Muscle of back (tissue), 11 donors: ENCODE results near the gene PCCA. TPM values are rescaled to one million over a fixed set of nuclear protein-coding genes. Genes with fewer than 3 reads are reported as not detected.

ENCODE experiments used
- DNase-seq, 3 donors: peaks; one replicate each; pipeline versions ENCODE4 v3.0.0 to v3.0.0-alpha.2; 2013
- polyA plus RNA-seq, 10 donors: library from polyadenylated mRNA; unstranded; fragments of 120-200 nt; gene quantifications; one replicate each; pipeline ENCODE4 v1.2.1, GENCODE V29; 2013; ENCODE audit not compliant: insufficient read length in 10 of 10

Gene PCCA
- polyA plus RNA-seq, 10 donors: 23.8 to 41.1 (median 30.3) TPM

GRCh38 chr13:100506154-100506553 lies 417.3 kb downstream of the PCCA start:
- no peak for DNase-seq

GRCh38 chr13:100506600-100507422 lies 417.9 kb downstream of the PCCA start:
- DNase-seq: no peak

DNA sequence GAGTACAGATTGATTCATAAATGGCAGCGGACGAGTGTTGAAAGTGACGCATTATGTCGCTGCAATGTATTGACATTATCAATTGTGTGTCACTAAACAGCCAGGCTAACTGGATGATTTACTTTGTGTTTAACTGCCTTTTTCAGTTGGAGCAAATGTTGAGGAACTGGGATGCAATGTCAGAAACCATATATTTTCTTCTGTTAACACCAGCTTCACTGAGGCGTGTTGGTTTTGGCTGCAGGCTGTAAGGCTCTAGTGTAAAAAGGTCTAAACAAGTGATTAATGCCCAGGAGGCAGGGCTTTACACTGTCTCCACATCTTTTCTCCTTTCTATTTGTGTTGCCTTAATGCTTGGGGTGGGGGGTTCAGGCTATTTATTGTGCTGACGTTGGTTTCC lies 419.6 kb downstream of the PCCA start:
- DNase-seq: no peak

GRCh38 chr13:100508996-100509395 lies 420.1 kb downstream of the PCCA start:
- DNase-seq: no peak

- no peak for DNase-seq
These were observed 421.5 kb downstream of the PCCA start for GRCh38 chr13:100510208-100510957.

GRCh38 chr13:100511466-100511865 lies 422.6 kb downstream of the PCCA start:
- no peak for DNase-seq

DNA sequence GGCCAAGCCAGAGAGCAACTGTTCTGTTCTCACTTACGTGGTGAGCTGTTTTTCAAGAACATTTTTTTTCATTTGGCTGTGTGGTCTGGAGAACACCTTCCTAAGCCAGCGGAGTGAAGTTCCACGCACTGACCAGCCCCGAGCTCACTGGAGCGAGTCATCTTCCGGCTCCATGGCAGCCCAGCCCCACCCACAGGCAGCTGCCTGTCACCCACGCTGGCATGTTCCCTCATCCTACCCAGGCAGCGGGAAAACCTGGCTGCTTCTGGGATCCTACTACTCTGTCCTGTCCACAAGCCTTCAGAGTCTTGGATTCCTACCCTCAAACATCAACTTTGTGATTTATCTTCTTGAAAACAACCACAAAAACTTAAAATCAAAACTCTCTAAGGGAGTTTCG lies 423.5 kb downstream of the PCCA start:
- no peak for DNase-seq

GRCh38 chr13:100513171-100513570 lies 424.3 kb downstream of the PCCA start:
- DNase-seq: no peak

- peak in 1 of 3 donors; percentile 19 for DNase-seq
These were observed 425.2 kb downstream of the PCCA start for GRCh38 chr13:100513987-100514670.

- peak; percentile 65 to 80 (median 76) for DNase-seq
These were observed 426.0 kb downstream of the PCCA start for GRCh38 chr13:100514788-100515409.

DNA sequence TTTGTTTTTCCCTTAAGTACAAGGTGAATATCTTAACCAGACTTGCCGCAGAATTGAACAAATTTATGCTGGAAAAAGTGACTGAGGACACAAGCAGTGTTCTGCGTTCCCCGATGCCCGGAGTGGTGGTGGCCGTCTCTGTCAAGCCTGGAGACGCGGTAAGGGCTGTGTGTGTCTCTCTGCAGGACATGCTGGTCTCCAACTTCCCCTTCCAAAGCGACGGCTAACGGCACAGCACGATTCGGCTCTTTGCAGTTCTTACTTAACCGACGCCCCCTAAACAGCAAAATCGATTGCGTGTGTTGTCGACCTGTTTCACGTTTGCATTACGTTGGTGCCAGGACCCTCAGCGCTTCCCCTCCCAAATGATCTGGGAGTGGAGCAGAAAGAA lies 426.5 kb downstream of the PCCA start:
- DNase-seq: no peak

DNA sequence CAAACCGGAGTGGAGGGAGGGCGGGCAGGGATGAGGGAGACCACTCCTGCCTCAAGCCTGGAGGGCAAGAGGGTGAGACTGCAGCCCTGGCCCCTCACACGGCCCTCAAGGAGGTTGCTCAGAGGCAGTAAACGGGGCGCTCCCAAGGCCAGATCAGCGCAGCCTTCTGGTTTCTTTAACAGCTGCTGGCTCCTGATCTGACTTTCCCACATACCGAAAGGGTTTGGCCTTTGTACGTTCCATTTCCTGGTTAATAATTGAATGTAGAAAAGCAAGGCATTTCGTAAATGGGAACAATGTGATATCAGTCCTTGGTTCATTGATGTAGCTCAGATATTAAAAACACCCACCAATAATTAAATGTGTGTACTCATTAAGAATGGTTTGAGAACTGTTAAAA lies 428.2 kb downstream of the PCCA start:
- no peak for DNase-seq

GRCh38 chr13:100517728-100518127 lies 428.8 kb downstream of the PCCA start:
- DNase-seq: no peak

- no peak for DNase-seq
These were observed 429.6 kb downstream of the PCCA start for GRCh38 chr13:100518394-100519062.

- no peak for DNase-seq
These were observed 430.7 kb downstream of the PCCA start for GRCh38 chr13:100519626-100520025.

DNA sequence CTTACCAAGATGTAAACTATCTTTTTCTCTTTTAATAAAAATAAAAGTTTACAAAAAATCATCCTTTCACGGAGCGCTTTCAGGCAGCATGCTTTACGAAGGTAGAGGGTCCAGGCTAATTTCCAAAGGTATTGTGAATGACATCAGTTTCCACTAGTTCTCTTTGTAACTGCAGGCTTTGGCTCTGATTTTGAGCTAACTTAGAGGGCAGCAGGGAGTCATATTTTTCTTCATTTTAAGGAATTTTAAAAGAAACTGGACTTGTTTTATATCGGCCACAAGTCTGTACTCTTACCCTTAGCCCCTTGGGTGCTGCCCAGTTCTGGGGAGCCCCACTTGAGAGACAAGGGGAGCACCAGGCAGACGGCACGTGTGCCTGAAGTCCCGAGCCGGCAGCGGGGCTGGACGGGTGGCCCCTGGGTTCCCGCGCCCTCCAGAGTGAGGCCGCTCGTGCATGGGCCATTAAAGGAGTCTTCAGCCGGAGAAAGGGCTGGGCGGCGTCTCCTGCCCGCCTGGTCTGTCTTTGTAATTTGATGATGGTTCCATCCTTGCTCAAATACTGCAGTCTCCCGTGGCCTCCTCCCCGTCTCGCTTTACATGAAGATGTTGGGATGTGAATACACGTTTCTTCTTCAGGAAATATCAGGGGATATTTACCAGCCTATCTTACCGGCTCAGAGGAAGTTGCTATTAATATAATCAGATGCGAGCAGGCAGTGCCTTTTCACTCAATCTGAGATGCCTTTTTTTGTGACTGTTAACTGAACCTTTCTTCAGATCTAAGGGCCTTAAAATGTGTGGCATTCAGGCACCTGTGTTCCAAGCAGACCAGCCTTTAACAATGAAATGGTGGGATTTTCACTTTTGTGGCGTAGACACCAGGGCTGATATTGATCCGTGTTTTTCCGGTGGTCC lies 432.3 kb downstream of the PCCA start:
- peak in 1 of 3 donors; percentile 51 for DNase-seq

GRCh38 chr13:100521851-100522617 lies 433.1 kb downstream of the PCCA start:
- no peak for DNase-seq

DNA sequence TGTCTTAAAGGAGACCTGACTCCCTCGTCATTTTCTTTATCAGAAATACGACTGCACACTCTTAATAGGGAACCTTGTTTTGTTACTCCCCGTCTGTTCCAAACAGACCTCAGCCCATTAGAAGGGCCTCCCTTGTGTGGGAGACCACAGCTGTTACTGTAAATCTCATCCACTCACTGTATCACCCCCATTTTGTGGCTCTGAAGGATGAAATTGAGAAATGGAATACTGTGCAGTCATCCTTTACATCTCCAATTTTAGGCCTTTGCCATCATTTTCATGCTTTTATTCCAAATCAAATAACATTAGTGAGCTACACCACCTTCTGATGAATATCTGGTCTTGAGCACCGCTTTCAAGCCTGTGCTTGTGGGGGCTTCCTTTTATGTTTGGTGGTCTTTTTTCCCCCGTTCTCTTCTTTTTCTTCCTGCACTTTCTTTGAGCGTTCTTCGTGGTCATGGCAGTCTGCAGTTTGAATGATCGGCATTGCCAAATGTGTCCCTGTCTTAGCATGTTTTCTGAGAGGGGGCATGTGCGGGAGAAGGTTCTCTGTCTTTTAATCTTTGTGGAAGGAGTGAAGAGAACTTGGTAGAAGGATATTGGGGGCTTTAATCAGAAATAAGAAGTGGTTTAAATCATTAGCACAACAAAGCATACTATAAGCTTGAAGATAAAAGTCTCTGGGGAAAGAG lies 433.9 kb downstream of the PCCA start:
- DNase-seq: no peak

- no peak for DNase-seq
These were observed 434.5 kb downstream of the PCCA start for GRCh38 chr13:100523411-100523810.
